Left colon (tissue), 2 donors: Measurements from ENCODE around the gene HOXD4. TPM values are rescaled to one million over a fixed set of nuclear protein-coding genes. Genes with fewer than 3 reads are reported as not detected.
A peak's percentile ranks its signal among the peaks of the same experiment; 100 is the strongest.

ENCODE experiments used
- ATAC-seq: fragments of 200-7000 bp; cut with Tn5 transposase; one replicate; pipeline ENCODE4 v1.9.1; 2020; ENCODE audit warnings: mild to moderate bottlenecking, moderate library complexity
- DNase-seq, 2 donors: peaks; one replicate each; pipeline ENCODE4 v3.0.0-alpha.2; 2020
- intact Hi-C, 2 donors: fragments of 100-400 bp; cut with DNase I in 1 of 2; cut with micrococcal nuclease in 1 of 2; formaldehyde crosslinking; loops; one replicate each; pipeline versions ENCODE4 v1.11.2 to v1.14.0; 2022; cut with DNase I, micrococcal nuclease
- total RNA-seq, 2 donors: library from RNA; stranded (reverse); fragmentation: NEBNext Ultra II Directional; extraction: Animal tissue kit (Norgen Biotek cat#: 25700); gene quantifications; one replicate each; pipeline ENCODE4 v1.2.1, GENCODE V29; 2021
- donor health status: DM: no; HTN: no; CAD: no.
- donor health status: DM: yes; HTN: yes; CAD: no.

Gene HOXD4
- total RNA-seq, 2 donors from 2014 or later, result 3.8 to 9.7 TPM

DNA sequence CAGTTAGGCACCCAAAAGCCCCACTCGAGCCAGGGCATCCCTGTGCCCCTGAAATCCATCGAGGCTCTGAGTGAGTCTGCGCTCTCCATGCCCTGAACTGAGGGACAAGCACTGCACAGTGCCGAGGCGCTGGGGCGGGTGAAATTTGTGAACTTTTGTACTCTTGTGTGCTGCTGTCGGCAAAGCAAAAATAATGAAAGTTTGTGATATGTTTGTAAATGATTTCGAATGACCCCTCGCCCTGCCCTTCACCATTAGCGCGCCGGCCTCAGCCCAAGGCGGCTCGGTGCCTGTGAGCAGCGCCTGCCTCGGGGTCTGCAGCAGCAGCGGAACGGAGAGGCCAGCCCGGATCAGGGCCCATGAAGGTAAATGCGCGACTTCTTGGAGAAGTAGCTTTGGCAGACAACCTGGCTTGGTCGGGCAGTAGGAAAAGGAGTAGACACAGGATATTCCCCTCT, 1.8 kb upstream of the HOXD4 start:
- peak in 1 of 2 donors; percentile 8 for DNase-seq
- intact Hi-C loops, result loop anchor here (10.0 kb wide), 3 partner anchors 115 to 405 kb away; partner anchors contain the start of gene MTX2 (in 1 of the 2)
- no peak for ATAC-seq

- DNase-seq (peak in 1 of 2 donors; percentile 19), ATAC-seq (no peak)
- intact Hi-C loops, result loop anchor here (10.0 kb wide), 3 partner anchors 115 to 405 kb away; partner anchors contain the start of gene MTX2 (in 1 of the 2)
Observed at GRCh38 chr2:176149939-176150583, 1.3 kb upstream of the HOXD4 start.

GRCh38 chr2:176150584-176151441, 537 bp upstream of the HOXD4 start:
- ATAC-seq, result no peak
- intact Hi-C loops, result no loop called here
- no peak for DNase-seq

DNA sequence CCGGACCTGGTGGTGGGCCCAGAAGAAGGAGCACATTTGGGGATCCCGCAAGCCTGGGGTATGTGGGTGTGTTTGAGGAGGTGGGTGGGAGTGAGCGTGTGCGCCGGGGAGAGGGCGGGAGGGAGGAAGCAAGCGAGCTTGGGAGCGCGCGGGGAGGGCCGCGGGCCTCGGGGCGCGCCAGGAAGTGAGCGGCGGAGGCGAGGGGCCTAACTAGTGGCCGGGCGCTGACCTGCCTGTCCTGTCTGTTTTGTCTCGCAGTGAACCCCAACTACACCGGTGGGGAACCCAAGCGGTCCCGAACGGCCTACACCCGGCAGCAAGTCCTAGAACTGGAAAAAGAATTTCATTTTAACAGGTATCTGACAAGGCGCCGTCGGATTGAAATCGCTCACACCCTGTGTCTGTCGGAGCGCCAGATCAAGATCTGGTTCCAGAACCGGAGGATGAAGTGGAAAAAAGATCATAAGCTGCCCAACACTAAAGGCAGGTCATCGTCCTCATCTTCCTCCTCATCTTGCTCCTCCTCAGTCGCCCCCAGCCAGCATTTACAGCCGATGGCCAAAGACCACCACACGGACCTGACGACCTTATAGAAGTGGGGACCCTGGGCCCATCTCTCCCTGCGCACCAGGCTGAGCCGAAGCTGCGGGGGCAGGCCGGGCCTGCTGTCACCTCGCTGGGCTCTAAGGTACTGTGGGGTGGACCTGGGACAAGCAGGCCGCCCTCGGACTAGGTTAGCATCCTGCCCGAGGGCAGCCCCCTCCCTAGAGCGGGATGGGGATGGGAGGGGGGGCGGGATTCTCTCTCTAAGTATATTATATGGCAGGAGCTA, 1.2 kb downstream of the HOXD4 start:
- DNase-seq, result peak in 1 of 2 donors; percentile 20
- intact Hi-C loops, result no loop called here
- no peak for ATAC-seq

- DNase-seq (no peak), ATAC-seq (no peak)
- intact Hi-C loops, result no loop called here
Observed at GRCh38 chr2:176154576-176155252, 3.4 kb downstream of the HOXD4 start.

DNA sequence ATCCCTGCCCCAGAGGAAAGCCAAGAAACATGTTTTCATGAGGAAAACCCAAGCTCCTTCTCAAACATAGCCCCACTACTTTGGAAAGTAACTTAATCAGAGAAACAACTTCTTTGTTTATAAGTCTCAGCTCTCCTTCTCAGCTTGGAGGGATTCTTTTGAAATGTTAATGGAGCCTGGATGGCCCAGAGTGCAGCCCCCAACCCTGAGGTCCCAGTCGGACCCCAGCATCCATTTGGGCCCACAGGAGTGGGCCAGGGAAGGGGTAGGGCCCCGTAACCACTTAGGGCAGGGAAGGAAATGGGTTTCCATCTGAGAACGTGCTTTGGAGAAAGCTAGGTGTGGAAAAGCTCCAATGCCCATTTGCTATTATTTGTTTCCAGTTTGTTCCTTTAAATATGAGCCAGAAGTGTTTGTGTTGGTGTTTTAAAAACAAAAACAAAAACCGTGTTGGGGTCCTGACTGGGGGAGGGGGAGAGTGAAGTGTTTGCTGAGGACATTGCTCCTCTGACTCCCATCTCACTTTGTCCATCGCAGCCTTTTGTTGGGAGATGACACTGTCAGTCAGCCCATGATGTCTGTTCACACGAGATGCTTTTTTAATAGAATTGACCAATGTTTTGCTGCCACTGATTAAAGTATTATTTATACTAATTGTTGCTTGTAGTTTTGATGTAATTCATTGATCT, 4.2 kb downstream of the HOXD4 start:
- no peak for ATAC-seq
- no peak for DNase-seq
- intact Hi-C loops, result no loop called here

DNA sequence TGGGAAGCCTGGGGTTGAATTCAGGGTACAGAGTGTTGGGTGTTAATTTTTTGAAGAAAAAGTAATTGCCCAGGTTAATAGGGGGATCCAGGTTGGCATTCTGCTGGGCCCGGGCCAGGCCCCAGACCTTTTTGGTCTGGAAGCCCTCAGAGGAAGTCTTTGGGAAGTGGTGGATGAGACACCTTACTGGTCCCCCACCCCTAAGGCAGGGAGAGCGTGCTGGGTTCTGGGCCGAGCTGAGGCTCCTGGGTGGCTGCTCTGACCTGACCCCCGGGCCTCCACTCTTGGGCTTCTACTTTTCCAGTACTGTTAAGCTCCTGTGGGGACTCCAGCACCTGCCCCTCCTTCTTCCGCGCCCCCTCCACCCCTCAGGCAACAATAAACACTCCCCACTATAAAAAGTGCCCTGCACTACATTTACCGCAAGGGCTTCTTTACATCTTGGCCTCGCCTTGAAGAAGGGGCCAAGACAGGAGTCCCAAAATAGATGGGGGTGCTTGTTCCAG, 5.0 kb downstream of the HOXD4 start:
- DNase-seq, result no peak
- intact Hi-C loops, result no loop called here
- ATAC-seq, result no peak

DNA sequence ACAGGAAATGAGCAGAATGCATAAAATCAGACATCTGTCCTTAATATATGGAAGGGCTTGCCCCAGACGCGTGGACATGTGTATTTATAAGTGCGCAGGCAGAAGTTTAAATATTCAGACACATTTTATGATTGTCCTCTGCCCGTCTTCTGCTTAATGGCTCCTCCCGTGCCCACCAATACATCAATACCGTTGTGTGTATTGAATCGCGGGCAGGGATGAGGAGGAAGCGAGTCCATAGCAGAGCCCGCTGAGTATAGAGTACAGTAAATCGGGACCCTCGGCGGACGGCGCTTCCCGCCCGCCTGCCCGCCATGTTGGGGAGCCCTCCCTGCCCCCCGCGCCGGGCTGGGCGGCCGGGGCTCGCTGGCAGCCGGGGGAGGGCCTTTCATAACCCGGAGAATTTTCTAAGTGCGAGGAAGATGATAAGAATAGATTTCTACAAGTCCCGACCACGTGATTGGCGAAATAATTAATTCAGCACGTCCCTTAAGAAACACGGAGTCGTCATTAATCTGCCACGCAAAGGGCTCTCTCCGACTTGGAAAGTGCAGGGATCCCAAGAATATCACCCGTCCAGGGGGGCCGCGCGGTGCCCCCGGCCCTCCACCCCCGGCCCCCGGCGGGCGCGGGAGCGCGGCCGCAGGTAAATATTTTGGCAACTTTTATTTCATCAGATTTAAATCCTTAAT, 5.6 kb downstream of the HOXD4 start, which contains the start of gene HOXD3:
Gene HOXD3 (plus strand): TSS at position 501 of the 692 bp plus-strand sequence. CDS start 11,808 bp downstream, outside the sequence.
- intact Hi-C loops, result no loop called here
- DNase-seq, result no peak
- peak; percentile 9 for ATAC-seq

- peak; percentile 64 to 71 for DNase-seq
- ATAC-seq, result peak; percentile 79
- intact Hi-C loops, result no loop called here
Observed at GRCh38 chr2:176157499-176158185, 6.3 kb downstream of the HOXD4 start.

GRCh38 chr2:176158186-176158591, 6.8 kb downstream of the HOXD4 start:
- intact Hi-C loops, result no loop called here
- no peak for DNase-seq
- peak; percentile 3 for ATAC-seq

DNA sequence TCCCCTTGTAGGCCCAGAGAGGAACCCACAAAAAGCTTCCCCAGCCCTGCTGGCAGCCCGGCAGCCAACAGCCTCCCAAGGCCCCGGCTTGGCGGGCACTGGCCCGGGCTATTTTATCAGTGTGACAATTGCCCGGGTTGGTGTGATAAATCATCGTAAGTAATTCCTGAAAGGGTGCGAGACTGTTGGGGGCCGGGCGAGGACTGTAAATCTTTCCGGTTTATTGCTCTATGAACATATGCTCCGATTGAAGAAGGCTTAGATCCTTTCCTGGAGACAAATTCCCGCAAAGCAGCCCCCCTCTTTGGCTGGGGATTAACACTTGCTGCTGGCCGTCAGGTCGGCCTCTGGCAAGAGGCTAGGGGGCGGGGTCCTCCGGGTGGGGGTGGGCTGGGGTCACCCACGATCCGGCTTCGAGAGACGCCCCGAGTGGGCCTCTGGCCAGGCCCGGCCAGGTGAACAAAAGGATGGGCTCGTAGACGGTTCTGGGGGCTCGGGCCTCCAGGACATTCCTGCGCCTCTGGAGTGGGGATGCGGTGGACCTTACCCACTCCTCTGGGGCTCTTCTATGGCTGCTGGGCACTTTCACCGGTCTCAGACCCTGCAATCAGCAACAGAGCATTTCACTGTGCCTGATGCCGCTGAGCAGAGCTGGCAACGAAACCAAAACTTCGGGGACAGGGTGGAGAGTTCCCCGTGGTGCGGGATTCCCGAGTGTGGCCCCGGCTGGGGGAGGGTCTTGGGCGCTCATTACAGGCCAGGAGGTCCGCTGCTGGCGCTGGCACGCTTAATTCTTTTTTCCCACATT, 7.7 kb downstream of the HOXD4 start:
- ATAC-seq, result peak; percentile 62

DNA sequence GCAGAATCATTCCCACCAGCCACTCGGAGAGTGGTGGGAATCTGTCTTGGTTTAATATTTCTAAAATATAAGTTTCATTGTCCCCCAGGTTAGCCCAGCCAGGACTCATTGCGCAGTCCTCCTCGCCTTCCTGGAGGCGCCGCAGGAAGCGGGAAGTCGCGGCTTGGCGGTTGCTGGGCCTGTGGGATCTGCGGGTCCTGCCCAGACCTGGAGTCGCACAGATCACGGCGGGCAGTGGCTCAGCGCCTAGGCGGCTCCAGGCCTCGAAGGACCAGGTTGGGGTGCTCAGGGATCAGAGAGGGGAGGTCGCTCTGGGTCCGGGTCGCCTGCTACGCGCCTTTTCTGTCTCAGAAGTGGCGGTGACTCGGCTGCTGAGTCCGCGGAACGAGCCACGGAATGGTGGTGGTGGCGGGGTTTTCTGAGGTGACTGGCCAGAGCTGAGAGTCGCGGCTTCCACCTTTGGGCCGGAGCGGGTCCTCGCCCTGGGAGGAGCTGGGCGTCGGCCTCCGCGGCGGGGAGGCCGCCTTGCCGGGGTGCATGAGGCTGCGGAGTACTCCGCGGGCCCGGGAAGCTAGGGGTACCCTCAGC, 8.4 kb downstream of the HOXD4 start:
- DNase-seq (no peak), ATAC-seq (no peak)
- intact Hi-C loops, result no loop called here

More for the DNA sequence above, 7.7 kb downstream of the HOXD4 start:
- DNase-seq, result no peak
- intact Hi-C loops, result no loop called here

- intact Hi-C loops, result no loop called here
- ATAC-seq, result no peak
- no peak for DNase-seq
Observed at GRCh38 chr2:176160251-176160985, 9.1 kb downstream of the HOXD4 start.

DNA sequence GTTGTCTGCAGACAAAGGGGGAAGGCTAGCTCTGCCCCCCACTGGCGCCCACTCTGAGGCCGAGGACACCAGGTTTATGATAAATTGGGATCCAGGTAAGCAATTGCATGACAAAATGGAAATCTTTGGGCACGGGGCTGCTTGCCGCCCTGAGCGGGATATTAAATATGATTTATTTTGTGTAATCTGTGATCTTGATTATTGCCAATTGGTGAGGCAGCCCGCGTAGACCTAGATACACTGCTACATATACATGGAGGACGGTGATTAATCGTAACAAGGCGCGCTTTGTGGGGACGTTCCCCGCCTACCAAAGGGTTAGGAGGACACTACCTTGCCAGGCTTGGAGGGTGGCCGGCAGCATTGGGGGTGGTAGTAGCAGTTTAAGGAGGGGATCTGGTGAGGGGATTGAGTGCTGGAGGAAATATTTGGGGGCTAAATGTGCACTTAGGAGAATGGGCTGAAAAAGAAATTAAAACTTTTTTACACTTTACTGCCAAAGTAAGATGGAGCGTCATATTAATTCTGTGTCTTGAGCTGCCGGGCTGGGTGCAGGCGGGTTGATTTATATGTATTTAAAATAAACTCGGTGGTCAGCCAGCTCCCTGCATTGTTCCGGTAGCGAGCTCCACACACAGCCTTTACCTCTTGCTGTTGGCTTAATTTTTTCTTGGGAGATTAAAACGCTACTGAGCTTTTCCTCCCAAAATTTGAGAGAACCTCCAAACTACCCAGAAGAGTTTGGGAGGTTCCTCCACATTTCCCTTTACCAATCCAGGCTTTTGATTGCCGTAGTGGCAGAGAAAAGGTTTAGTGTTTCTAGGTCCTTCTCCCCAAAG, 9.9 kb downstream of the HOXD4 start:
- ATAC-seq (no peak), DNase-seq (no peak)
- intact Hi-C loops, result no loop called here
